Germinal center (tissue), 1 donor: ENCODE results near the gene TIMM10B.
A peak's percentile ranks its signal among the peaks of the same experiment; 100 is the strongest.
"Not testable (repeated sequence)": the region's sequence is repeated elsewhere in the genome, so short reads cannot be mapped to it uniquely, and the experiment has no call there.

Source experiments
- DNase-seq: peaks from one replicate; pipeline ENCODE4 v3.0.0; 2012; ENCODE audit warnings: mixed read lengths, low spot score

TIMM10B gene

DNA sequence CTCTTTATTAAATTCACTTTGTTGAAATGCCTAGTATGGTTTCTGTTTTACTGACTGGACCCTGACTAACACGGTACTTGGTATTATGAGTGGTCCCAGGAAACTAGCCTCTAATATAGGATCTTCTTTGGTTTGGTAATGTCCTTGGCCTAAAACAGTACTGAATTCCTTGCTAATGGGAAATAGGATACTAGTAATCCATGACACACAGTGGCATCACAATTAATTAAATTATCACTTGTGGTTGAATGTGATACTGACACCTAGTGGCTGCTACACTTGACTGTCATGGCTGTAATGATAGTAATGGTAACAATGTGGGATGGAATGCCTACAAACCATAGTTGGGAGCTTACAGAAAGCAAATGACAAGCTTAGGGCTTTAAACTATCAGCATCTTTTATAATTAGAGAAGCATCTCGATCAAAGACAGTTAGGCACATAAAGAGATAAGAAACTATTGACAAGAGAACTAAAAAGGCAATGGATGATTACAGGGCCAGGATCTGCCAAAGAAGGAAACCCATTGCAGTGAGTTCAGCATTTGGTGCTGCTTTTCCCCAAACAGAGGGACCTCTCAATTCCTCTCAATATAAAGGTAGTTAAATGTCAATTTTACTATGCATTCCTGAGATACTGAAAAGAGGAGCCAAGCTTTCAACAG lies 24.4 kb downstream of the TIMM10B start:
- peak; percentile 45 for DNase-seq

DNA sequence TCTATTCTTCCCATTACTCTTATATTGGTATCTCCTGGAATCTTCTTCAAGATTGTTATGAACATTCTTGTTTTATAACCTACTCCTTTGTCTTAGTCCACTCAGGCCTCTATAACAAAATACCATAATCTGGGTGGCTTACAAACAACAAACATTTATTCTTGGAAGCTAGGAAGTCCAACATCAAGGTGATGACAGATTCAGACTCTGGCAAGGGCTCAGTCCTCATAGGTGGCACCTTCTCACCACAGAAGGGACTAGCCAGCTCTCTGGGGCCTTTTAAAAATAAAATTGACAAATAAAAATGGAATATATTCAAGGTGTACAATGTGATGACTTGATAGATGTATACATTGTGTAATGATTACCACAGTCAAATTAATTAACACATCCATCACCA lies 35.6 kb downstream of the TIMM10B start:
- no peak for DNase-seq

DNA sequence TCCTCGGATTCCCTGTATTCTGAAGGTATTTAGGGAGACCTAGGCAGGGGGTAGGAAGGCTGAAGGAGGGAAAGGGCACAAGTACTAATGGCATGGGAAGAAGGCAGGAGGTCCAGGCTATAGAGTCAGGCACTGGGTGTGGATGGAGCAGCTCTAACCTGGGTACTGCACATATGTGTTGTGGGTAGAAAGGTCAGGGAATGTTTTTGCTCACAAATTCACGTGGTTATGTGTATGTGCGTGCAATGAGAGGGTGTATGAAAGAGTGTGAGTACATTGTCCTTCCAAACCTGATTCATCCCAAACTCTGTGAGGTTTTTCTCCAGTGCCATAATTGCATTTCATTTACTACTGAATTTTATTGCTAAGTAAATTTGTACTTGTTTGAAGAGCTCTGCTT lies 39.0 kb downstream of the TIMM10B start:
- no peak for DNase-seq

DNA sequence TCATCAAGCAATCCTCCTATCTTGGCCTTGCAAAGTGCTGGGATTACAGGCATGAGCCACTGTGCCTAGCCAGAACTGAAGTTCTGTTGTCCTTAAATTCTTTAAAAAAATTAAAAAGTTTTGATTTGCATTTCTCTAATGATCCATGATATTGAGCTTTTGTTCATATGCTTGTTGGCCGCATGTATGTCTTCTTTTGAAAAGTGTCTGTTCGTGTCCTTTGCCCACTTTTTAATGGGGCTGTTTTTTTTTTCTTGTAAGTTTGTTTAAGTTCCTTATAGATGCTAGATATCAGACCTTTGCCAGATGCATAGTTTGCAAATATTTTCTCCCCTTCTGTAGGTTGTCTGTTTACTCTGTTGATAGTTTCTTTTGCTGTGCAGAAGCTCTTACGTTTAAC lies 40.6 kb downstream of the TIMM10B start:
- DNase-seq, result not testable (repeated sequence)

DNA sequence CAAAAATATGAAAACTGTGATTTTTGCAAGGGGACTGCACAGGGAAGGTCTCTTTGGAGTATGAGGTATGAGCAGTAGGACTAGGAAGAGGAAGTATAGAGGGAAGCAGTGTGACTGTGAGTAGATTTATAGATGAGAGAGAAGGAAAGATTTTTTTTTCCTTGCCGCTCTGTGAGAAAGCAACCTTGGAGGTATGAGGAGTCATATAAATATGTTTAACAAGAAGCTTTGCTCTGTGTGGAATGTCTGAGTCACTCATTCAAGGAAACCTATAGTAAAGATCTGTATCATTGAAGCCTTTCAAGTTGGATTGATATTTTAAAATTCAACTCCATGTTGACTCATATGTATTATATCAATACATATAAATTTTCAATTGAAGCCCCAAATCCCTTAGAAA lies 42.0 kb downstream of the TIMM10B start:
- no peak for DNase-seq

DNA sequence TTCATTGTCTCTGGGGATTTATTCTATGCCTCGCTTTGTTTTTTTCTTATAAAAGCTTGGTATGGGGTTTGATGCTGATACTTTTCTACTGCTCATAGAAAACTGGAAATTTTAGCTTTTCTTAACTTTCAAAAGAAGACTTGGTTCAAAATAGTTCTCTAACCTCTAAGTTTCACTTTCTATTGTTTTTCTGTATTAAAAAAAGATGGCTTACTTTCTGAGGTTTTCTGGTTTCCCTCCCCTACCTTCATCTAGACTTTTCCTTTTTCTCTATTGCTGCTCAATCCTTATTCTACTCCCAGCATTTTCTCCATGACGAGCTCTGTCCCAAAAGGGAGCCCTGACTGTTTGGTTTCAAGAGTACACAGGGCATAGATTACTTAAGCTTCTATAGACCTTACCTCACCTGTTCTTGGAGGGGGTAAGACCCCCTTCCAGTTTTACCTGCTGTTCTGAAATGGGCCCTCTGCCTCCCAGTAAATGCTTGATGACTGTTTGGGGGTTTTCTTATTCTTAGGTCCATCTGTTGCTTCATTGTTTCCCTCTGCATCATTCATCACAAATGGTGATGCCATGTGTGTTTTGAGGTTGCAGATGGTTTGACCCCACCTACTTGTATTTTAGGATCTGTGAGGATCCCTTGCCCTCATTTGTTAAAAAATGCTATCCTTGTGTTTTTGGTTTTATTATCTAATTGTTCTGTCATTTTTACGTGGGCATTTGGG lies 45.3 kb downstream of the TIMM10B start:
- DNase-seq, result no peak

DNA sequence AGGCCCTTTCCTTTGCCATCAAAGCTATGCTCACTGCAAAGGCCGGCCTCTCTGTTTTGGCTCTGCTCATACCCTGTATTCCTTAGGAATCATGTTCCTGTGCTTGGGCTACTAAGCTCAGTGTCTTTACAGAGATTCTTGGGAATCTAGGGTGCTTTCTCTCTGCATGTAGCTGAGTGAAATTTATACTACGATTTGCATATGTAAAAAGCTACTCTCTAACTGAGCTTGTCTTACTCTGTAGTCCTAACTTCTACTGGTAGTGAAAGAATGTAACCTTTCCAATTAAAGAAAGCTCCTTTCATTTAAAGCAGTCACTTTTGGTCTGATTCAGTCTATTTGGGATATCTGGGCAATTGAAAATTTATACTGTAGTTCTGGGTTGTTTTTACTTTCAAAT lies 48.0 kb downstream of the TIMM10B start:
- no peak for DNase-seq

DNA sequence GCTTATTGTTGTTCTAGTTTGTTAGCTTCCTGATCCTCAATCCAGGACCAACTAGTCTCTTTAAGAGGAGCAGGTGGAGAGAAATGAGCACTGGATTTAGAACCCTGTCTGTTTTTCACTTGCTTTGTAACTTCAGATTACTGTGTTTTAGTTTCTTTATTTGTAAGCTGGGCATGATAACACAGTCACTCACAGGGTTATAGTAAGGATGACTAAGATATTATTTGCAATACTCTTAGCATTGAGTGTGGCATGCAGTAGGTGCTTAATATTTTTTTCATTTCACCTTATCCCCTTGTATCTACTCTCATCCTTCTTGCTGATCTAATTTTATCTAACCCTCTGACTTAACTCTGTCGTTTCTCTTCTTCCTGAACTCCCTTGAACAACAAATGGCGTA lies 49.5 kb downstream of the TIMM10B start:
- no peak for DNase-seq

DNA sequence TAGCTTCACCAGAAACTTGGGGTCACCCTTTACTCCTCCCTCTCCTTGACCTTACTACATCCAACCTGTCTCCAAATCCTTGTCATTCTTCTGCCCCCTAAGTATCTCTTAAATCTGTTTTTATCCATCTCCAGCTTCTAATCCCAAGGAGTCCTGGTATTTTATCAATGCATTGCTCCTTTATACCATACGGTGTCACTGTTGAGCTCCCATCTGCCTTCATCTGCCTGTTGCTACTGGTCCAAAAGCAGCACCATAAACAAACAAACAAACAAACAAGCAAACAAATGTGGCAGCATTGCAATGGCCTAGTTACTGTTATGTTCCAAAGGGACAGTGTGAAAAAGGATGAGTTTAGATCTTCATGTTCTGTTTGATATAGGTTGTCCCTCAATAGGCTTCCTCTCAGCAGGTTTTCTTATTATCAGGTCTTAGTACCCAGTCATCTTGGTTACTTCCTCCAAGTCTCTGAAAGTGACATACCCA lies 50.0 kb downstream of the TIMM10B start:
- DNase-seq, result peak; percentile 64
